Skeletal muscle satellite cell (primary cell): ENCODE results near the gene RRAS.

ENCODE experiments used
- H3K27me3 ChIP-seq: 2 replicates; pipeline ENCODE4 v1.7.0; 2013; ENCODE audit warnings: low read length; ENCODE audit not compliant: control insufficient read depth, insufficient read depth
- H3K36me3 ChIP-seq: 2 replicates; pipeline ENCODE4 v1.7.0; 2013; ENCODE audit warnings: mild to moderate bottlenecking, control low read depth, low read length; ENCODE audit not compliant: insufficient read depth
- H3K4me1 ChIP-seq: 2 replicates; pipeline ENCODE4 v1.7.0; 2013; ENCODE audit warnings: low read length; ENCODE audit not compliant: control insufficient read depth, insufficient read depth
- H3K4me2 ChIP-seq: 2 replicates; pipeline ENCODE4 v1.7.0; 2013; ENCODE audit warnings: mild to moderate bottlenecking, low read length
- H3K4me3 ChIP-seq: 2 replicates; pipeline ENCODE4 v1.7.0; 2013; ENCODE audit warnings: low read length
- H3K9ac ChIP-seq: 2 replicates; pipeline ENCODE4 v1.7.0; 2013; ENCODE audit warnings: mild to moderate bottlenecking, low read depth, low read length, moderate library complexity
- H3K9me3 ChIP-seq: replicated peaks from 2 replicates; pipeline ENCODE4 v1.7.0; 2013; ENCODE audit warnings: mild to moderate bottlenecking, control low read depth, low read length

Gene RRAS

GRCh38 chr19:49658566-49659442 lies 18.9 kb upstream of the RRAS start:
- H3K27me3 ChIP-seq: no peaks in the 10 kb centered on the region
- H3K4me1 ChIP-seq: peaks cover under 1% of the 10 kb centered on the region
- no peak overlapping the region for H3K9ac ChIP-seq
- no peak overlapping the region for H3K4me2 ChIP-seq
- peaks cover 83% of the 10 kb centered on the region for H3K36me3 ChIP-seq
- H3K9me3 ChIP-seq: no peaks in the 10 kb centered on the region
- H3K4me3 ChIP-seq: no peak overlapping the region

GRCh38 chr19:49658139-49658517 lies 18.2 kb upstream of the RRAS start:
- Histone ChIP-seq H3K27me3 (no peaks in the 10 kb centered on the region), H3K4me3 (no peak overlapping the region), H3K9ac (no peak overlapping the region), H3K9me3 (no peaks in the 10 kb centered on the region), H3K4me2 (no peak overlapping the region), H3K36me3 (peaks cover 87% of the 10 kb centered on the region), H3K4me1 (no peaks in the 10 kb centered on the region)

- Histone ChIP-seq H3K4me2 (no peak overlapping the region), H3K9me3 (no peaks in the 10 kb centered on the region), H3K27me3 (no peaks in the 10 kb centered on the region), H3K4me1 (no peaks in the 10 kb centered on the region), H3K4me3 (no peak overlapping the region), H3K36me3 (peaks cover 86% of the 10 kb centered on the region), H3K9ac (no peak overlapping the region)
These were observed 17.7 kb upstream of the RRAS start for GRCh38 chr19:49657493-49658138.

GRCh38 chr19:49656456-49657109 lies 16.6 kb upstream of the RRAS start:
- H3K9ac ChIP-seq: no peak overlapping the region
- H3K4me1 ChIP-seq: no peaks in the 10 kb centered on the region
- H3K36me3 ChIP-seq: peaks cover 81% of the 10 kb centered on the region
- no peaks in the 10 kb centered on the region for H3K27me3 ChIP-seq
- no peak overlapping the region for H3K4me2 ChIP-seq
- H3K4me3 ChIP-seq: no peak overlapping the region
- no peaks in the 10 kb centered on the region for H3K9me3 ChIP-seq

GRCh38 chr19:49655570-49656455 lies 15.9 kb upstream of the RRAS start:
- Histone ChIP-seq H3K4me1 (no peaks in the 10 kb centered on the region), H3K4me3 (no peak overlapping the region), H3K36me3 (peaks cover 77% of the 10 kb centered on the region), H3K27me3 (no peaks in the 10 kb centered on the region), H3K9me3 (no peaks in the 10 kb centered on the region), H3K9ac (no peak overlapping the region), H3K4me2 (no peak overlapping the region)

GRCh38 chr19:49654581-49654980 lies 14.6 kb upstream of the RRAS start:
- no peak overlapping the region for H3K9ac ChIP-seq
- no peaks in the 10 kb centered on the region for H3K27me3 ChIP-seq
- H3K36me3 ChIP-seq: peaks cover 75% of the 10 kb centered on the region

GRCh38 chr19:49653466-49653806 lies 13.5 kb upstream of the RRAS start:
- Histone ChIP-seq H3K27me3 (no peaks in the 10 kb centered on the region), H3K4me1 (no peaks in the 10 kb centered on the region), H3K9me3 (no peaks in the 10 kb centered on the region), H3K4me2 (no peak overlapping the region), H3K36me3 (peaks cover 71% of the 10 kb centered on the region), H3K9ac (no peak overlapping the region), H3K4me3 (no peak overlapping the region)

More at GRCh38 chr19:49654581-49654980, 14.6 kb upstream of the RRAS start:
- H3K4me2 ChIP-seq: no peak overlapping the region
- H3K9me3 ChIP-seq: no peaks in the 10 kb centered on the region
- H3K4me3 ChIP-seq: no peak overlapping the region
- no peaks in the 10 kb centered on the region for H3K4me1 ChIP-seq

- Histone ChIP-seq H3K27me3 (no peaks in the 10 kb centered on the region), H3K4me3 (no peak overlapping the region), H3K36me3 (peaks cover 66% of the 10 kb centered on the region), H3K9me3 (no peaks in the 10 kb centered on the region), H3K4me1 (no peaks in the 10 kb centered on the region), H3K9ac (no peak overlapping the region), H3K4me2 (no peak overlapping the region)
These were observed 12.9 kb upstream of the RRAS start for GRCh38 chr19:49652551-49653465.

GRCh38 chr19:49651820-49652550 lies 12.0 kb upstream of the RRAS start:
- Histone ChIP-seq H3K4me3 (no peak overlapping the region), H3K4me1 (no peaks in the 10 kb centered on the region), H3K4me2 (no peak overlapping the region), H3K36me3 (peaks cover 65% of the 10 kb centered on the region), H3K9me3 (no peaks in the 10 kb centered on the region), H3K9ac (no peak overlapping the region), H3K27me3 (no peaks in the 10 kb centered on the region)
